Thymus (tissue), 11 donors: ENCODE data around the gene PLB1. TPM values are rescaled to one million over a fixed set of nuclear protein-coding genes. Genes with fewer than 3 reads are reported as not detected.

Source experiments
- DNase-seq, 9 donors: peaks; one replicate each; pipeline ENCODE4 v3.0.0-alpha.2; 2013; ENCODE audit warnings: low spot score in 9 of 9, low read depth in 6 of 9, missing footprints in 1 of 9
- H3K27ac ChIP-seq, 2 donors: one replicate each; pipeline ENCODE4 v1.5.1; 2013; ENCODE audit warnings: control low read depth in 1 of 2, low read depth in 1 of 2, low read length in 1 of 2, mild to moderate bottlenecking in 1 of 2, moderate library complexity in 1 of 2
- H3K27me3 ChIP-seq, 2 donors: one replicate each; pipeline ENCODE4 v1.5.1; 2013; ENCODE audit warnings: low read length in 1 of 2; ENCODE audit not compliant: control insufficient read depth in 2 of 2, insufficient read depth in 1 of 2
- H3K36me3 ChIP-seq, 2 donors: one replicate each; pipeline ENCODE4 v1.5.1; 2013; ENCODE audit warnings: low read length in 1 of 2, mild to moderate bottlenecking in 1 of 2, moderate library complexity in 1 of 2; ENCODE audit not compliant: control insufficient read depth in 2 of 2, insufficient read depth in 2 of 2
- H3K4me1 ChIP-seq, 2 donors: one replicate each; pipeline ENCODE4 v1.5.1; 2013; ENCODE audit warnings: low read length in 2 of 2; ENCODE audit not compliant: control insufficient read depth in 2 of 2, insufficient read depth in 2 of 2
- H3K4me3 ChIP-seq, 2 donors: one replicate each; pipeline ENCODE4 v1.5.1; 2013; ENCODE audit warnings: low read length in 2 of 2, control low read depth in 1 of 2, mild to moderate bottlenecking in 1 of 2
- H3K9me3 ChIP-seq, 2 donors: one replicate each; pipeline ENCODE4 v1.5.1; 2013; ENCODE audit warnings: low read length in 1 of 2, mild to moderate bottlenecking in 1 of 2; ENCODE audit not compliant: control insufficient read depth in 2 of 2, insufficient read depth in 1 of 2
- WGBS: extraction: QIAGEN DNeasy Blood & Tissue Kit; methylation state at CpG from one replicate; pipeline ENCODE4 v1.1.7; 2013; 5-methylcytosine and 5-hydroxymethylcytosine counted together
- polyA plus RNA-seq: library from polyadenylated mRNA; stranded (reverse); fragments of 200-250 nt; gene quantifications from one replicate; pipeline ENCODE4 v1.2.3, GENCODE V29; 2013
- total RNA-seq: library from RNA; stranded (reverse); fragments of 120-200 nt; gene quantifications from one replicate; pipeline ENCODE4 v1.2.4, GENCODE V29; 2013
- donor health status: healthy.

Gene PLB1
- total and polyA plus RNA-seq, 2 donors = 1.8 to 2.3 TPM

- H3K9me3 ChIP-seq = no peaks in the 10 kb centered on the region
- peaks cover 20 to 32% of the 10 kb centered on the region in 2 donors for H3K4me1 ChIP-seq
- WGBS = 67% methylated on average over 9 of the region's 9 CpGs
- peak overlapping the region in 1 of 2 donors; percentile 18 for H3K4me3 ChIP-seq
- H3K27ac ChIP-seq = no peak overlapping the region
- DNase-seq = no peak
- peaks cover 3 to 28% of the 10 kb centered on the region in 2 donors for H3K27me3 ChIP-seq
- H3K36me3 ChIP-seq = no peaks in the 10 kb centered on the region
Observed at GRCh38 chr2:28594000-28594331, 98.1 kb downstream of the PLB1 start.

DNA sequence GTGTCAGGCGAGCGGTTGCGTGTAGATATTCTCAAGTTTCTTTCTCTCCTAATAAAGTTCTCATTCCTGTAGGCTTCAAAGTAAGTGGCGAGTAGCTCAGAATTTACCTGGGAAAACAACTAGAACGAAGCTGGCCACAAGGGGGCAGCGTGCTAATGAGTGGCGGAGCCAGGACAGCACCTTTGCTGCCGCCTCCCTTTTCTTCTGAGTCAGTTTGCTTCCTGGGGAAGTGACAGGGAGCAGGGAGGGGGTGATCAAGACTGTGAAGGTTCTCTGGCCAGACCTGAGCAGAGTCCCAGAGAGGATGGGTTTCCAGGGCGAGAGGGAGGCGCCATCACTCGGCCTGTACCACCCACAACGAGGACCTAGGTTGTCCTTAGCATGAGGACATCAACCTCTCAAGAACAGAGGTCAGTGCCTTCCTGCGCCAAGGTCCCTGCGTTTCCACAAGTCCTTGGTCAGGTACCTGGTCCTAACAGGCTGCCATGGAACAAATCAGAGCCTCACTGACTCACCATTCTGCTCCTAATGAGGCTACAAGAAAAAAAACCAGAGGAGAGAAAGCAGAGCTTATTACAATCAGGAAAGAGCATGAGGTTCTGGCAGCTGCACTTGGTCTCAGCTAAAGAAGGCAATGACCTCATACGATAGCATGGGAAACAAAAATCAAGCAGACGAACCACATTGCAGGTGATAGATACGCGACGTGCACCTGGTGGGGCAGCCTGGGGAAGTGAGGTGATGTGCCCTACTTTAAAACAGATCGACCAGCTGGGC is 98.7 kb downstream of the PLB1 start:
- WGBS = 15% methylated on average over 20 of the region's 20 CpGs
- H3K4me1 ChIP-seq = peaks cover 20 to 32% of the 10 kb centered on the region in 2 donors
- H3K9me3 ChIP-seq = no peaks in the 10 kb centered on the region
- peak; percentile 73 to 93 (median 81) for DNase-seq
- peak overlapping the region; percentile 9 to 18 for H3K4me3 ChIP-seq
- no peaks in the 10 kb centered on the region for H3K36me3 ChIP-seq
- H3K27me3 ChIP-seq = peaks cover 3 to 25% of the 10 kb centered on the region in 2 donors
- H3K27ac ChIP-seq = peak overlapping the region; percentile 82 to 93

GRCh38 chr2:28595323-28595722 is 99.5 kb downstream of the PLB1 start:
- DNase-seq = no peak
- Histone ChIP-seq H3K4me3 (no peak overlapping the region), H3K27ac (peak overlapping the region in 1 of 2 donors; percentile 93), H3K36me3 (no peaks in the 10 kb centered on the region), H3K4me1 (peaks cover 20 to 32% of the 10 kb centered on the region in 2 donors), H3K9me3 (no peaks in the 10 kb centered on the region), H3K27me3 (peaks cover 3 to 18% of the 10 kb centered on the region in 2 donors)
- WGBS = 88% methylated on average over 4 of the region's 4 CpGs

GRCh38 chr2:28598484-28598883 is 102.6 kb downstream of the PLB1 start:
- no peak overlapping the region for H3K4me3 ChIP-seq
- peaks cover 19 to 22% of the 10 kb centered on the region in 2 donors for H3K4me1 ChIP-seq
- H3K27ac ChIP-seq = no peak overlapping the region
- no peaks in the 10 kb centered on the region for H3K27me3 ChIP-seq
- DNase-seq = no peak
- WGBS = 97% methylated on average over 7 of the region's 7 CpGs
- H3K36me3 ChIP-seq = no peaks in the 10 kb centered on the region
- H3K9me3 ChIP-seq = no peaks in the 10 kb centered on the region

- Histone ChIP-seq H3K27ac (no peak overlapping the region), H3K36me3 (no peaks in the 10 kb centered on the region), H3K9me3 (no peaks in the 10 kb centered on the region), H3K4me1 (peaks cover 5 to 10% of the 10 kb centered on the region in 2 donors), H3K27me3 (no peaks in the 10 kb centered on the region), H3K4me3 (no peak overlapping the region)
- WGBS = 77% methylated on average over 5 of the region's 5 CpGs
- DNase-seq = no peak
Observed at GRCh38 chr2:28600181-28600580, 104.3 kb downstream of the PLB1 start.

DNA sequence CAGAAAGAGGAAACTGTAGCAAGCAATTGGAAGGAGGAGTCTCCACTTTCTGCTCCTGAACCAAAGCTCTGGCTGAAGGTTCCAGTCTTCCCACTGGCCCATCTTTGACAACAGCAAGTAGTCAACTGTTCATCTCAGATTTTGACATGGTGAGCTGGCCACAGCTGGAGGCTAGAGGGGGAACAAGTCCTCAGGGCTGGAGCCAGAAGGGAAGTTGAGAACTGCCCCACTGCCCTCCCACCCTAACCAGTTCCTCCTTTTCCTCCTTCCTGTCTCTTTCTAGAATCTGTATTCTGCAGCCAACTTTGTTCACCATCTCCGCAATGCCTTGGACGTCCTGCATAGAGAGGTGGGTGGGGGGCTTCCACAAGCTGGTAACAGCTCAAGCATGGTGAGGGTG is 105.8 kb downstream of the PLB1 start:
- Histone ChIP-seq H3K27ac (no peak overlapping the region), H3K4me3 (no peak overlapping the region)

DNA sequence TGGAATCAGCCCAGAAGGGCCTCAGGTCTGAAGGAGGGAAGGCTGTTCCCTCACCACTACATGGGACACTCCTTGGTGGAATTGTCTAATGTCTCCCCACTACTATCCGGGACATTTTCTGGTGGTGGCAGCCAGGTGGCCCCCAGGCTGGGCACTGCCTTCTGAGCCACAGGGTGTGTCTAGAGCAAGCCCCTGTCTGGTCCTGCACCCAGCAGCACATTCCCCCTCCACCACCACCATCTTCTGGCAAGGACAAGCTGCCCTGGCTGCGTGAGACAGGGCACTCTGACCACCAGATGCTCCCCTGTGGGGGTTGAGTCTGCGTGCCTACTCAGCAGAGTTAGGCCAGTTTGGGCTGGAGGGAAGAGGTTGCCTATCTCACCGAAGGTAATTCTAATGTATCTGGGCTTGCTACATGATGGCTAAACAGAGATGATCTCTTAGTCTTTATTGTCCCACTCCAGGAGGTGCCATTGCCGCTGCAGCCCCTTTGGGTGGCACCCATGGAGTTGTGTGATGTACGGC is 106.3 kb downstream of the PLB1 start:
- peaks cover 0 to 6% of the 10 kb centered on the region in 2 donors for H3K4me1 ChIP-seq
- H3K4me3 ChIP-seq = no peak overlapping the region
- H3K36me3 ChIP-seq = no peaks in the 10 kb centered on the region
- 99% methylated on average over 6 of the region's 6 CpGs for WGBS
- H3K27ac ChIP-seq = no peak overlapping the region
- H3K9me3 ChIP-seq = no peaks in the 10 kb centered on the region
- H3K27me3 ChIP-seq = no peaks in the 10 kb centered on the region
- DNase-seq = no peak

More for the DNA sequence above, 105.8 kb downstream of the PLB1 start:
- 84% methylated on average over 2 of the region's 2 CpGs for WGBS
- H3K9me3 ChIP-seq = no peaks in the 10 kb centered on the region
- no peaks in the 10 kb centered on the region for H3K27me3 ChIP-seq
- no peaks in the 10 kb centered on the region for H3K36me3 ChIP-seq
- peaks cover 0 to 6% of the 10 kb centered on the region in 2 donors for H3K4me1 ChIP-seq
- no peak for DNase-seq

DNA sequence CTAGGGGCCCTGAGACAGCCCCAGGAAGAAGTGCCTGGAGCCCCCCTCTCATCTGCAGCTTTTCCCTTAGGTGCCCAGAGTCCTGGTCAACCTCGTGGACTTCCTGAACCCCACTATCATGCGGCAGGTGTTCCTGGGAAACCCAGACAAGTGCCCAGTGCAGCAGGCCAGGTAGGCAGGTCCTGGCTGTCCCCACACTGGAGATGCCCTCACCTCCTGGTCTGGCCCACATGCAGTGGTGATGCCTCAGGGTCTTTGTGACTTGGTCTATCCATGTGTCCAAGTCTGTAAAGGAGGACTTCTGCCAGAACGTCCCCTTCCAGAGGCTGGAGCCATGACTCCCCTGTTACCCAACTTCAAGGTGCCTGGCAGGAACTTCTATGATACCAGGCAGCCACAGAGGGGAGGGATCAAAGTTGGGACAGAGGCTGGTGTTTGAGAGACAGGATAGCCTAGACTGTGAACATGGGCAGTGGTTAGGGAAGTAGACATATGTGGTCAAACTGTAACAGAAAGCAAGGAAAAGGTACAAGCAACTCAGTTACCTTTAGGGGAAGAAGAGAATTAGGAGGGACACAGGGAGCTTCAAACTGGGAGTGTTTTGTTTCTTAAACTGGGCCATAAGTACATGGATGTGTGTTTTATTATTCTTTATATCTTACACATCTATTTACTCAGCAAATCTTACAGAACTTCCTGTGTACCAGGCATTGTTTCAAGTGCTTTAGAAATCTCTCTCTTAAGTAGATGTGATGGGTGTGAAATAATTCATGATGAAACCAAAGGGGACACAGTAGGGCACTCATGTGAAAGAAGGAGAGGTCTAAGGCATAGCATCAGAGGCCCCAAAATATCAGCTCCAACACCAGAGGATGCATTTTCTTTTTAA is 107.1 kb downstream of the PLB1 start:
- no peak for DNase-seq
- no peak overlapping the region for H3K4me3 ChIP-seq
- no peak overlapping the region for H3K27ac ChIP-seq
- peaks cover 0 to 6% of the 10 kb centered on the region in 2 donors for H3K4me1 ChIP-seq
- no peaks in the 10 kb centered on the region for H3K9me3 ChIP-seq
- 88% methylated on average over 3 of the region's 3 CpGs for WGBS
- no peaks in the 10 kb centered on the region for H3K36me3 ChIP-seq
- H3K27me3 ChIP-seq = no peaks in the 10 kb centered on the region

- 98% methylated on average over 10 of the region's 10 CpGs for WGBS
- Histone ChIP-seq H3K27ac (no peak overlapping the region), H3K4me1 (peaks cover 0 to 6% of the 10 kb centered on the region in 2 donors), H3K9me3 (no peaks in the 10 kb centered on the region), H3K36me3 (no peaks in the 10 kb centered on the region), H3K4me3 (no peak overlapping the region), H3K27me3 (no peaks in the 10 kb centered on the region)
- DNase-seq = no peak
Observed at GRCh38 chr2:28603821-28604220, 108.0 kb downstream of the PLB1 start.
